Measurements from ENCODE around the gene FOXN1. TPM values are rescaled to one million over a fixed set of nuclear protein-coding genes. Genes with fewer than 3 reads are reported as not detected.

The FOXN1 gene
- total and polyA plus RNA-seq, 5 donors from 2014 or later: not detected

Other genes starting within 250 kb of the FOXN1 start
- 4.1 TPM for gene TMEM97, start 187.1 kb upstream of the FOXN1 start, total RNA-seq
- 1 to 10 TPM; 6.6 to 9.5 (median 7.5) TPM for gene TMEM97, start 187.1 kb upstream of the FOXN1 start, polyA plus RNA-seq
- 44.1 TPM for gene IFT20, start 170.9 kb upstream of the FOXN1 start, total RNA-seq
- gene IFT20, start 170.9 kb upstream of the FOXN1 start, polyA plus RNA-seq: 10 to 100 TPM; 36.9 to 55.5 (median 44.4) TPM
- 15.7 TPM for gene TNFAIP1, start 170.6 kb upstream of the FOXN1 start, total RNA-seq
- gene TNFAIP1, start 170.6 kb upstream of the FOXN1 start, polyA plus RNA-seq: 10 to 100 TPM in 1 of 4 donors, 1 to 10 TPM in 3; 6.5 to 10.5 (median 8.8) TPM
- gene POLDIP2, start 148.8 kb upstream of the FOXN1 start, total RNA-seq: 29.4 TPM
- gene POLDIP2, start 148.8 kb upstream of the FOXN1 start, polyA plus RNA-seq: 10 to 100 TPM; 70.2 to 88.5 (median 74.7) TPM
- not detected for gene SEBOX, start 141.1 kb upstream of the FOXN1 start, total RNA-seq
- not detected for gene SEBOX, start 141.1 kb upstream of the FOXN1 start, polyA plus RNA-seq
- gene VTN, start 136.0 kb upstream of the FOXN1 start, total RNA-seq: not detected
- under 1 TPM in 3 of 4 donors, not detected in 1; 0.10 to 0.18 (median 0.17) TPM for gene VTN, start 136.0 kb upstream of the FOXN1 start, polyA plus RNA-seq
- 21.7 TPM for gene SARM1, start 134.7 kb upstream of the FOXN1 start, total RNA-seq
- 1 to 10 TPM; 7.2 to 8.5 (median 7.9) TPM for gene SARM1, start 134.7 kb upstream of the FOXN1 start, polyA plus RNA-seq
- 0.89 TPM for gene SLC46A1, start 100.1 kb upstream of the FOXN1 start, total RNA-seq
- gene SLC46A1, start 100.1 kb upstream of the FOXN1 start, polyA plus RNA-seq: 1 to 10 TPM in 2 of 4 donors, under 1 TPM in 1, not detected in 1; 0.49 to 2.8 (median 1.9) TPM
- gene SLC13A2, start 32.7 kb upstream of the FOXN1 start, total RNA-seq: not detected
- gene SLC13A2, start 32.7 kb upstream of the FOXN1 start, polyA plus RNA-seq: not detected
- gene UNC119, start 46.3 kb downstream of the FOXN1 start, total RNA-seq: 66.9 TPM
- 10 to 100 TPM; 29.5 to 35.0 (median 31.2) TPM for gene UNC119, start 46.3 kb downstream of the FOXN1 start, polyA plus RNA-seq
- 59.7 TPM for gene PIGS, start 65.2 kb downstream of the FOXN1 start, total RNA-seq
- gene PIGS, start 65.2 kb downstream of the FOXN1 start, polyA plus RNA-seq: 10 to 100 TPM; 53.3 to 82.6 (median 67.1) TPM
- 33.0 TPM for gene ALDOC, start 70.5 kb downstream of the FOXN1 start, total RNA-seq
- gene ALDOC, start 70.5 kb downstream of the FOXN1 start, polyA plus RNA-seq: 100 to 1,000 TPM in 1 of 4 donors, 10 to 100 TPM in 3; 68.2 to 109 (median 92.4) TPM
- 37.7 TPM for gene SPAG5, start 92.7 kb downstream of the FOXN1 start, total RNA-seq
- gene SPAG5, start 92.7 kb downstream of the FOXN1 start, polyA plus RNA-seq: 1 to 10 TPM in 3 of 4 donors, under 1 TPM in 1; 0.84 to 2.2 (median 1.8) TPM
- gene RSKR, start 107.8 kb downstream of the FOXN1 start, total RNA-seq: 15.2 TPM
- gene RSKR, start 107.8 kb downstream of the FOXN1 start, polyA plus RNA-seq: under 1 TPM in 3 of 4 donors, not detected in 1; 0.08 to 0.78 (median 0.10) TPM
- 149 TPM for gene BLTP2, start 138.8 kb downstream of the FOXN1 start, total RNA-seq
- gene BLTP2, start 138.8 kb downstream of the FOXN1 start, polyA plus RNA-seq: 10 to 100 TPM; 30.7 to 42.3 (median 33.1) TPM
- gene SDF2, start 155.6 kb downstream of the FOXN1 start, total RNA-seq: 41.9 TPM
- gene SDF2, start 155.6 kb downstream of the FOXN1 start, polyA plus RNA-seq: 100 to 1,000 TPM in 3 of 4 donors, 10 to 100 TPM in 1; 96.5 to 121 (median 112) TPM
- gene SUPT6H, start 155.9 kb downstream of the FOXN1 start, total RNA-seq: 167 TPM
- 1 to 10 TPM; 8.3 to 9.2 (median 8.9) TPM for gene SUPT6H, start 155.9 kb downstream of the FOXN1 start, polyA plus RNA-seq
- 5.3 TPM for gene PROCA1, start 205.5 kb downstream of the FOXN1 start, total RNA-seq
- under 1 TPM in 3 of 4 donors, not detected in 1; 0.37 to 0.67 (median 0.63) TPM for gene PROCA1, start 205.5 kb downstream of the FOXN1 start, polyA plus RNA-seq
- 4.0 TPM for gene RAB34, start 211.5 kb downstream of the FOXN1 start, total RNA-seq
- gene RAB34, start 211.5 kb downstream of the FOXN1 start, polyA plus RNA-seq: 10 to 100 TPM in 1 of 4 donors, 1 to 10 TPM in 3; 6.6 to 11.5 (median 6.9) TPM
- gene RPL23A, start 213.6 kb downstream of the FOXN1 start, total RNA-seq: 2,050 TPM
- 1,000 to 10,000 TPM; 4,206 to 5,707 (median 4,669) TPM for gene RPL23A, start 213.6 kb downstream of the FOXN1 start, polyA plus RNA-seq
- 1.3 TPM for gene TLCD1, start 219.9 kb downstream of the FOXN1 start, total RNA-seq
- gene TLCD1, start 219.9 kb downstream of the FOXN1 start, polyA plus RNA-seq: not detected
- 7.5 TPM for gene NEK8, start 222.4 kb downstream of the FOXN1 start, total RNA-seq
- 1 to 10 TPM; 1.8 to 2.6 (median 2.0) TPM for gene NEK8, start 222.4 kb downstream of the FOXN1 start, polyA plus RNA-seq
- 320 TPM for gene TRAF4, start 237.7 kb downstream of the FOXN1 start, total RNA-seq
- gene TRAF4, start 237.7 kb downstream of the FOXN1 start, polyA plus RNA-seq: 1 to 10 TPM; 1.1 to 2.9 (median 1.7) TPM

Data from CD4-positive, CD25-positive, alpha-beta regulatory T cell (primary cell).